SK-N-SH (cell line): Measurements from ENCODE around the gene PLIN5. TPM values are rescaled to one million over a fixed set of nuclear protein-coding genes. Genes with fewer than 3 reads are reported as not detected.

Experiments
- CTCF ChIA-PET: fragments of 300-600, 350-600 bp; formaldehyde crosslinking; extraction: SDS; loops from one replicate; lab custom pipeline; 2021; lab: Yijun Ruan, JAX
- POLR2A ChIA-PET: fragments of 350-600 bp; sonication (Branson Sonifier 250); formaldehyde crosslinking; extraction: SDS; loops from one replicate; lab custom pipeline; 2020; ENCODE audit warnings: antibody characterized with exemption, inconsistent platforms; lab: Yijun Ruan, JAX
- DNase-seq: peaks from one replicate; pipeline ENCODE4 v3.0.0; 2012
- H2AFZ ChIP-seq: fragments of 200-600 bp; sonication (generic); 2 replicates; pipeline ENCODE4 v1.8.1; 2016; ENCODE audit warnings: antibody characterized with exemption, mild to moderate bottlenecking, low read depth
- H3F3A ChIP-seq: fragments of 200-600 bp; sonication (generic); replicated peaks from 2 replicates; pipeline ENCODE3; 2016; ENCODE audit warnings: antibody characterized with exemption, mild to moderate bottlenecking; ENCODE audit not compliant: insufficient read depth
- H3K27ac ChIP-seq, 2 experiments: fragments of 200-500 bp in 1 of 2; fragments of 200-600 bp in 1 of 2; sonication (Bioruptor generic) in 1 of 2; sonication (generic), shearing (Covaris generic) in 1 of 2; 2 replicates each; pipeline versions ENCODE4 v1.5.1 to v1.6.1; 2014 to 2016; ENCODE audit warnings: low read depth in 2 of 2, inconsistent platforms in 1 of 2, low read length in 1 of 2, mild to moderate bottlenecking in 1 of 2, mixed read lengths in 1 of 2
- H3K27me3 ChIP-seq: fragments of 200-600 bp; sonication (generic), shearing (Covaris generic); 2 replicates; pipeline ENCODE4 v1.6.1; 2016; ENCODE audit warnings: mixed run types; ENCODE audit not compliant: insufficient read depth
- H3K36me3 ChIP-seq, 2 experiments: fragments of 200-500 bp in 1 of 2; fragments of 200-600 bp in 1 of 2; sonication (Bioruptor generic) in 1 of 2; sonication (generic) in 1 of 2; replicated peaks in 1 of 2; 2 replicates each; pipeline versions ENCODE3 to v1.5.1; 2014 to 2016; ENCODE audit warnings: low read length in 1 of 2, mild to moderate bottlenecking in 1 of 2; ENCODE audit not compliant: insufficient read depth in 2 of 2, control insufficient read depth in 1 of 2
- H3K4me1 ChIP-seq, 2 experiments: fragments of 200-500 bp in 1 of 2; fragments of 200-600 bp in 1 of 2; sonication (Bioruptor generic) in 1 of 2; sonication (generic), shearing (Covaris generic) in 1 of 2; 2 replicates each; pipeline versions ENCODE4 v1.5.1 to v1.6.1; 2014 to 2016; ENCODE audit warnings: low read depth in 1 of 2, low read length in 1 of 2, mixed run types in 1 of 2; ENCODE audit not compliant: insufficient read depth in 2 of 2, control insufficient read depth in 1 of 2
- H3K4me2 ChIP-seq: fragments of 200-600 bp; sonication (generic), shearing (Covaris generic); 2 replicates; pipeline ENCODE4 v1.6.1; 2017; ENCODE audit warnings: mixed run types
- H3K4me3 ChIP-seq, 2 experiments: fragments of 200-500 bp in 1 of 2; fragments of 200-600 bp in 1 of 2; sonication (Bioruptor generic) in 1 of 2; sonication (generic), shearing (Covaris generic) in 1 of 2; 2 replicates each; pipeline versions ENCODE4 v1.5.1 to v1.8.1; 2014 to 2016; ENCODE audit warnings: low read depth in 2 of 2, inconsistent platforms in 1 of 2, low read length in 1 of 2, mild to moderate bottlenecking in 1 of 2, mixed read lengths in 1 of 2, moderate library complexity in 1 of 2
- H3K79me2 ChIP-seq: fragments of 200-600 bp; sonication (generic); 2 replicates; pipeline ENCODE4 v1.8.1; 2017; ENCODE audit warnings: mild to moderate bottlenecking; ENCODE audit not compliant: insufficient read depth
- H3K9ac ChIP-seq: fragments of 200-600 bp; sonication (generic); 2 replicates; pipeline ENCODE4 v1.6.1; 2017; ENCODE audit warnings: mixed run types
- H3K9me2 ChIP-seq: fragments of 200-600 bp; sonication (generic); 2 replicates; pipeline ENCODE4 v1.6.1; 2017; ENCODE audit warnings: mixed run types
- H3K9me3 ChIP-seq: fragments of 200-600 bp; sonication (generic); 2 replicates; pipeline ENCODE4 v1.6.1; 2017; ENCODE audit warnings: mixed run types, mild to moderate bottlenecking, moderate library complexity
- H4K20me1 ChIP-seq: fragments of 200-600 bp; sonication (generic); 2 replicates; pipeline ENCODE4 v1.6.1; 2017; ENCODE audit warnings: mild to moderate bottlenecking, mixed run types; ENCODE audit not compliant: insufficient read depth
- CHD2 ChIP-seq: fragments of 150-350 bp; IDR thresholded peaks from 2 replicates; pipeline ENCODE4 v1.6.1; 2018; ENCODE audit warnings: low read length; ENCODE audit not compliant: partially characterized antibody
- EZH2phosphoT487 ChIP-seq: fragments of 200-600 bp; sonication (generic); IDR thresholded peaks from 2 replicates; pipeline ENCODE4 v1.6.1; 2017; ENCODE audit warnings: low read depth, mixed run types, mild to moderate bottlenecking, antibody characterized with exemption, moderate library complexity, borderline replicate concordance
- GABPA ChIP-seq: IDR thresholded peaks from 2 replicates; pipeline ENCODE4 v1.4.0; 2012; ENCODE audit warnings: low read depth, mild to moderate bottlenecking
- MXI1 ChIP-seq: IDR thresholded peaks from 2 replicates; pipeline ENCODE4 v1.6.1; 2012; ENCODE audit warnings: mild to moderate bottlenecking, low read depth, low read length, improper control_type of control experiment
- NFIC ChIP-seq: IDR thresholded peaks from 2 replicates; pipeline ENCODE4 v1.4.0; 2012; ENCODE audit warnings: borderline replicate concordance
- NRF1 ChIP-seq: IDR thresholded peaks from 2 replicates; pipeline ENCODE4 v1.6.1; 2012; ENCODE audit warnings: low read depth, mild to moderate bottlenecking, low read length
- POLR2AphosphoS5 ChIP-seq: IDR thresholded peaks from 2 replicates; pipeline ENCODE4 v1.6.1; 2012; ENCODE audit warnings: low read depth, low read length
- RCOR1 ChIP-seq: fragments of 150-350 bp; IDR thresholded peaks from 2 replicates; pipeline ENCODE4 v1.6.1; 2017; ENCODE audit warnings: antibody characterized with exemption, low read length
- REST ChIP-seq: IDR thresholded peaks from 2 replicates; pipeline ENCODE4 v1.6.1; 2012; ENCODE audit warnings: mild to moderate bottlenecking, low read depth, low read length, moderate library complexity
- RXRA ChIP-seq: IDR thresholded peaks from 2 replicates; pipeline ENCODE4 v1.4.0; 2012; ENCODE audit warnings: low read depth, mild to moderate bottlenecking, borderline replicate concordance
- USF1 ChIP-seq: IDR thresholded peaks from 2 replicates; pipeline ENCODE4 v1.4.0; 2012; ENCODE audit warnings: low read depth, borderline replicate concordance
- YY1 ChIP-seq: IDR thresholded peaks from 2 replicates; pipeline ENCODE4 v1.4.0; 2012; ENCODE audit warnings: low read depth, mild to moderate bottlenecking
- WGBS: methylation state at CpG from one replicate; pipeline ENCODE4 v1.1.6; 2017; ENCODE audit warnings: low lambda C conversion rate; 5-methylcytosine and 5-hydroxymethylcytosine counted together
- polyA plus RNA-seq, 3 experiments: library from polyadenylated mRNA; depleted of rRNA; stranded (reverse); fragments of >200 nt; gene quantifications; 2 replicates each; pipeline ENCODE4 v1.2.3, GENCODE V29; 2012
- TF ChIP-seq, protein P1 (sequence below): fragments of 150-350 bp; IDR thresholded peaks from 2 replicates; pipeline ENCODE4 v1.6.1; 2016; ENCODE audit warnings: mild to moderate bottlenecking, low read depth, low read length
- TF ChIP-seq, protein P2 (sequence below): fragments of 150-350 bp; IDR thresholded peaks from 2 replicates; pipeline ENCODE4 v1.6.1; 2017; ENCODE audit warnings: antibody characterized with exemption, low read length, low read depth, borderline replicate concordance

PLIN5 gene
- polyA plus RNA-seq, 1 of the 3 experiments (the other 2 are of a cell fraction), result 0.59 TPM

DNA sequence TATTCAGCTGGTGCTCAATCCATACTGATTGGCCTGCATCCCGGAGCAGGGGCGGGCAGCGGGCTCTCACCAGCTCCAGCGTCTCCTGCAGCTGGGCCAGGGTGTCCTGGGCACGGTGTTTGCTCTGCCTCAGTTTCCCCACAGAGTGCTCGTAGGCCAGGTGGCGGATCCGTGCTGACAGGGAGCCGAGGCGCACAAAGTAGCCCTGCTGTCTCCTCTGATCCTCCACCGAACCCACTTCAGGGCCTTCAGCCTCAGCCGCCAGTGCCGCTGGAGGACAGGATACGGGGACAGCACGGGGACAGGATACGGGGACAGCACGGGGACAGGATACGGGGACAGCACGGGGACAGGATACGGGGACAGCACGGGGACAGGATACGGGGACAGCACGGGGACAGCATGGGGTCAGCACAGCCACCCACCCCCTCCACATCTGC, 9.4 kb downstream of the PLIN5 start:
- no peak overlapping the region for H3K4me2 ChIP-seq
- H3K4me3 ChIP-seq, result no peak overlapping the region
- no peaks in the 10 kb centered on the region for H3K9me3 ChIP-seq
- H3K79me2 ChIP-seq, result no peaks in the 10 kb centered on the region
- ChIA-PET POLR2A (interaction anchor here (0.6 to 0.8 kb wide), 3 partner anchors 10 to 259 kb away, joined by 3 to 4 read pairs (median 4); partner anchors contain the start of gene PLIN5), CTCF (interaction anchor here (0.6 to 7.2 kb wide), 26 partner anchors 9 to 430 kb away, joined by 3 to 78 read pairs (median 4); partner anchors contain the start of genes LRG1, PLIN5 and SEMA6B)
- WGBS, result 66% methylated on average over 16 of the region's 23 CpGs
- H3K27me3 ChIP-seq, result no peaks in the 10 kb centered on the region
- no peaks in the 10 kb centered on the region for H3K36me3 ChIP-seq
- H4K20me1 ChIP-seq, result no peaks in the 10 kb centered on the region
- no peaks in the 10 kb centered on the region for H3K4me1 ChIP-seq
- no peaks in the 10 kb centered on the region for H3F3A ChIP-seq
- TF ChIP-seq RCOR1, result no peak
- TF ChIP-seq MXI1, result no peak
- TF ChIP-seq REST, result no peak
- no peak for TF ChIP-seq USF1
- TF ChIP-seq GABPA, result no peak
- TF ChIP-seq YY1, result no peak
- TF ChIP-seq POLR2AphosphoS5, result no peak
- TF ChIP-seq, protein P1, sequence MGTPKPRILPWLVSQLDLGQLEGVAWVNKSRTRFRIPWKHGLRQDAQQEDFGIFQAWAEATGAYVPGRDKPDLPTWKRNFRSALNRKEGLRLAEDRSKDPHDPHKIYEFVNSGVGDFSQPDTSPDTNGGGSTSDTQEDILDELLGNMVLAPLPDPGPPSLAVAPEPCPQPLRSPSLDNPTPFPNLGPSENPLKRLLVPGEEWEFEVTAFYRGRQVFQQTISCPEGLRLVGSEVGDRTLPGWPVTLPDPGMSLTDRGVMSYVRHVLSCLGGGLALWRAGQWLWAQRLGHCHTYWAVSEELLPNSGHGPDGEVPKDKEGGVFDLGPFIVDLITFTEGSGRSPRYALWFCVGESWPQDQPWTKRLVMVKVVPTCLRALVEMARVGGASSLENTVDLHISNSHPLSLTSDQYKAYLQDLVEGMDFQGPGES, result no peak
- TF ChIP-seq RXRA, result no peak
- TF ChIP-seq, protein P2, sequence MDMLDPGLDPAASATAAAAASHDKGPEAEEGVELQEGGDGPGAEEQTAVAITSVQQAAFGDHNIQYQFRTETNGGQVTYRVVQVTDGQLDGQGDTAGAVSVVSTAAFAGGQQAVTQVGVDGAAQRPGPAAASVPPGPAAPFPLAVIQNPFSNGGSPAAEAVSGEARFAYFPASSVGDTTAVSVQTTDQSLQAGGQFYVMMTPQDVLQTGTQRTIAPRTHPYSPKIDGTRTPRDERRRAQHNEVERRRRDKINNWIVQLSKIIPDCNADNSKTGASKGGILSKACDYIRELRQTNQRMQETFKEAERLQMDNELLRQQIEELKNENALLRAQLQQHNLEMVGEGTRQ, result no peak
- TF ChIP-seq NFIC, result no peak
- TF ChIP-seq NRF1, result no peak
- TF ChIP-seq EZH2phosphoT487, result no peak
- TF ChIP-seq CHD2, result no peak
- H3K9ac ChIP-seq, result no peak overlapping the region
- no peak overlapping the region for H2AFZ ChIP-seq
- H3K9me2 ChIP-seq, result no peaks in the 10 kb centered on the region
- DNase-seq, result no peak
- H3K27ac ChIP-seq, result no peak overlapping the region
